SK-N-SH (cell line): ENCODE measurements around the gene ARIH2. TPM values are rescaled to one million over a fixed set of nuclear protein-coding genes. Genes with fewer than 3 reads are reported as not detected.

Source experiments
- CTCF ChIP-seq: fragments of 200-600 bp; sonication (generic); IDR thresholded peaks from 2 replicates; pipeline ENCODE4 v1.6.1; 2017; ENCODE audit warnings: antibody characterized with exemption, mild to moderate bottlenecking, moderate library complexity
- ELF1 ChIP-seq: IDR thresholded peaks from 2 replicates; pipeline ENCODE4 v1.4.0; 2012
- EP300 ChIP-seq, 2 experiments: IDR thresholded peaks; 2 replicates each; pipeline versions ENCODE4 v1.4.0 to v1.6.1; 2012; ENCODE audit warnings: borderline replicate concordance in 1 of 2, low read depth in 1 of 2, low read length in 1 of 2
- FOXJ3 ChIP-seq: sonication (generic); formaldehyde crosslinking; IDR thresholded peaks from 2 replicates; pipeline ENCODE4 v1.5.1; 2020; ENCODE audit warnings: mild to moderate bottlenecking, missing genetic modification reagents
- FOXM1 ChIP-seq: IDR thresholded peaks from 2 replicates; pipeline ENCODE4 v1.4.0; 2012; ENCODE audit warnings: low read depth, mild to moderate bottlenecking
- GABPA ChIP-seq: IDR thresholded peaks from 2 replicates; pipeline ENCODE4 v1.4.0; 2012; ENCODE audit warnings: low read depth, mild to moderate bottlenecking
- IRF3 ChIP-seq: fragments of 150-350 bp; IDR thresholded peaks from 2 replicates; pipeline ENCODE4 v1.6.1; 2016; ENCODE audit warnings: mild to moderate bottlenecking, low read depth, low read length
- MAX ChIP-seq: IDR thresholded peaks from 2 replicates; pipeline ENCODE4 v1.4.0; 2012; ENCODE audit warnings: low read depth
- MEF2A ChIP-seq: IDR thresholded peaks from 2 replicates; pipeline ENCODE4 v1.4.0; 2012; ENCODE audit warnings: low read depth, borderline replicate concordance
- MXI1 ChIP-seq: IDR thresholded peaks from 2 replicates; pipeline ENCODE4 v1.6.1; 2012; ENCODE audit warnings: mild to moderate bottlenecking, low read depth, low read length, improper control_type of control experiment
- RAD21 ChIP-seq: IDR thresholded peaks from 2 replicates; pipeline ENCODE4 v1.6.1; 2012; ENCODE audit warnings: mild to moderate bottlenecking, low read length
- REST ChIP-seq: IDR thresholded peaks from 2 replicates; pipeline ENCODE4 v1.6.1; 2012; ENCODE audit warnings: mild to moderate bottlenecking, low read depth, low read length, moderate library complexity
- RXRA ChIP-seq: IDR thresholded peaks from 2 replicates; pipeline ENCODE4 v1.4.0; 2012; ENCODE audit warnings: low read depth, mild to moderate bottlenecking, borderline replicate concordance
- SIN3A ChIP-seq: IDR thresholded peaks from 2 replicates; pipeline ENCODE4 v1.6.1; 2012; ENCODE audit warnings: low read depth, mild to moderate bottlenecking, low read length, moderate library complexity, borderline replicate concordance
- TAF1 ChIP-seq: IDR thresholded peaks from 2 replicates; pipeline ENCODE4 v1.6.1; 2012; ENCODE audit warnings: low read depth, mild to moderate bottlenecking, low read length, moderate library complexity, borderline replicate concordance
- TCF12 ChIP-seq: IDR thresholded peaks from 2 replicates; pipeline ENCODE4 v1.4.0; 2012
- TEAD4 ChIP-seq: IDR thresholded peaks from 2 replicates; pipeline ENCODE4 v1.4.0; 2012; ENCODE audit warnings: mild to moderate bottlenecking, borderline replicate concordance; ENCODE audit not compliant: insufficient read depth
- USF1 ChIP-seq: IDR thresholded peaks from 2 replicates; pipeline ENCODE4 v1.4.0; 2012; ENCODE audit warnings: low read depth, borderline replicate concordance
- YY1 ChIP-seq: IDR thresholded peaks from 2 replicates; pipeline ENCODE4 v1.4.0; 2012; ENCODE audit warnings: low read depth, mild to moderate bottlenecking
- ZBTB33 ChIP-seq: IDR thresholded peaks from 2 replicates; pipeline ENCODE4 v1.4.0; 2012; ENCODE audit warnings: low read depth, borderline replicate concordance
- polyA plus RNA-seq, 3 experiments: library from polyadenylated mRNA; depleted of rRNA; stranded (reverse); fragments of >200 nt; gene quantifications; 2 replicates each; pipeline ENCODE4 v1.2.3, GENCODE V29; 2012

The ARIH2 gene
- polyA plus RNA-seq, 1 of the 3 experiments (the other 2 are of a cell fraction): 69.7 TPM

- TF ChIP-seq SIN3A (peak; percentile 75; the same call in 1 of the 2 replicates), TEAD4 (no peak), REST (0 out of 2 replicates have a peak, but pooled peaks have one; percentile 1), EP300 (IDR thresholded peaks at IDR 0.05; ENCODE audit: borderline replicate concordance in 1 of 2, low read depth in 1 of 2, low read length in 1 of 2) (peak in 1 of 2 experiments; percentile 33; a peak in 1 of 4 replicates), IRF3 (no peak), RXRA (no peak), GABPA (peak; percentile 46; the same call in 1 of the 2 replicates), TCF12 (no peak), YY1 (peak; percentile 87), ZBTB33 (peak; percentile 89), RAD21 (0 out of 2 replicates have a peak, but pooled peaks have one; percentile 19), ELF1 (no peak), FOXJ3 (no peak), CTCF (peak; percentile 88), MAX (peak; percentile 70), TAF1 (peak; percentile 92), MXI1 (peak; percentile 49; the same call in 1 of the 2 replicates), USF1 (no peak), FOXM1 (peak; percentile 14; the same call in 1 of the 2 replicates), MEF2A (no peak)
Observed at GRCh38 chr3:49021813-49022687, 103.4 kb downstream of the ARIH2 start, which contains the start of gene NDUFAF3 (continued).
